Smooth muscle cell (in vitro differentiated cells): Measurements from ENCODE around the gene NR2C2AP. TPM values are rescaled to one million over a fixed set of nuclear protein-coding genes. Genes with fewer than 3 reads are reported as not detected.
A peak's percentile ranks its signal among the peaks of the same experiment; 100 is the strongest.

Experiments
- DNase-seq: peaks from one replicate; lab custom pipeline; 2025; ENCODE audit not compliant: unreplicated experiment; lab: John Stamatoyannopoulos, UW
- H2AFZ ChIP-seq: fragments of 200-600 bp; sonication (generic); 2 replicates; pipeline ENCODE4 v1.6.0; 2016; ENCODE audit warnings: antibody characterized with exemption, low read depth, mild to moderate bottlenecking
- H3F3A ChIP-seq: fragments of 200-600 bp; sonication (generic); 2 replicates; pipeline ENCODE4 v1.6.0; 2017; ENCODE audit warnings: antibody characterized with exemption, low read depth
- H3K27ac ChIP-seq: fragments of 200-600 bp; sonication (generic); 2 replicates; pipeline ENCODE4 v1.5.1; 2016; ENCODE audit warnings: low read depth, mild to moderate bottlenecking
- H3K27me3 ChIP-seq: fragments of 200-600 bp; sonication (generic); 2 replicates; pipeline ENCODE4 v1.6.1; 2016; ENCODE audit warnings: low read depth, mild to moderate bottlenecking
- H3K36me3 ChIP-seq: fragments of 200-600 bp; sonication (generic); 2 replicates; pipeline ENCODE4 v1.5.1; 2016; ENCODE audit warnings: low read depth
- H3K4me1 ChIP-seq: fragments of 200-600 bp; sonication (generic); 2 replicates; pipeline ENCODE4 v1.5.1; 2016; ENCODE audit warnings: low read depth
- H3K4me2 ChIP-seq: fragments of 200-600 bp; sonication (generic); 2 replicates; pipeline ENCODE4 v1.6.0; 2016; ENCODE audit warnings: mild to moderate bottlenecking
- H3K4me3 ChIP-seq: fragments of 200-600 bp; sonication (generic); 2 replicates; pipeline ENCODE4 v1.5.1; 2016; ENCODE audit warnings: mild to moderate bottlenecking
- H3K79me2 ChIP-seq: fragments of 200-600 bp; sonication (generic); 2 replicates; pipeline ENCODE4 v1.6.0; 2016; ENCODE audit warnings: low read depth, mild to moderate bottlenecking
- H3K9ac ChIP-seq: fragments of 200-600 bp; sonication (generic); 2 replicates; pipeline ENCODE4 v1.6.0; 2016; ENCODE audit warnings: low read depth
- H3K9me3 ChIP-seq: fragments of 200-600 bp; sonication (generic); replicated peaks from 2 replicates; pipeline ENCODE4 v1.5.1; 2016; ENCODE audit warnings: low read depth
- H4K20me1 ChIP-seq: fragments of 200-600 bp; sonication (generic); 2 replicates; pipeline ENCODE4 v1.6.0; 2016; ENCODE audit warnings: low read depth
- WGBS: methylation state at CpG from one replicate; pipeline ENCODE4 v1.1.7; 2016; ENCODE audit warnings: low lambda C conversion rate; 5-methylcytosine and 5-hydroxymethylcytosine counted together
- polyA plus RNA-seq: library from polyadenylated mRNA; unstranded; fragments of >200 nt; fragmentation: Nextera tagmentation; extraction: Ambion mirVana; gene quantifications from 2 replicates; pipeline ENCODE4 v1.2.1, GENCODE V29; 2016
- total RNA-seq: library from RNA; depleted of rRNA; stranded (reverse); fragments of >200 nt; gene quantifications from 2 replicates; pipeline ENCODE4 v1.2.3, GENCODE V29; 2014
- TF ChIP-seq, protein P1 (sequence below): fragments of 200-600 bp; sonication (generic); IDR thresholded peaks from 2 replicates; pipeline ENCODE4 v1.5.1; 2017; ENCODE audit warnings: borderline replicate concordance, mild to moderate bottlenecking, antibody characterized with exemption; ENCODE audit not compliant: insufficient read depth, poor library complexity, severe bottlenecking

Gene NR2C2AP
- total and polyA plus RNA-seq, 2 experiments from 2014 or later: 6.9 to 10.5 TPM

DNA sequence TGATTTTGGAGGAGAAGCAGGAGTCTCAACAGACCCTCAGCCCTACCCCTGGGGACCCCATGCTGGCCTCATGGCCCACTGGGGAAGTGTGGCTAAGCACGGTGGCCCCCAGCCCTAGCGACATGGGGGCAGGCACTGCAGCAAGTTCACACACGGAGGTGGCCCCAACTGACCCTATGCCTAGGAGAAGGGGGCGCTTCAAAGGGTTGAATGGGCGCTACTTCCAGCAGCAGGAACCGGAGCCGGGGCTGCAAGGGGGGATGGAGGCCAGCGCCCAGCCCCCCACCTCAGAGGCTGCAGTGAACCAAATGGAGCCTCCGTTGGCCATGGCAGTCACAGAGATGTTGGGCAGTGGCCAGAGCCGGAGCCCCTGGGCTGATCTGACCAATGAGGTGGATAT, 23.4 kb upstream of the NR2C2AP start:
- Histone ChIP-seq H3K9me3 (no peaks in the 10 kb centered on the region), H3K4me3 (no peak overlapping the region), H3K4me1 (no peaks in the 10 kb centered on the region), H3K36me3 (no peaks in the 10 kb centered on the region), H3F3A (no peaks in the 10 kb centered on the region), H3K9ac (no peak overlapping the region), H3K79me2 (no peaks in the 10 kb centered on the region), H2AFZ (no peak overlapping the region), H4K20me1 (no peaks in the 10 kb centered on the region), H3K4me2 (no peak overlapping the region), H3K27ac (no peak overlapping the region), H3K27me3 (peaks cover 56% of the 10 kb centered on the region)
- TF ChIP-seq, protein P1, sequence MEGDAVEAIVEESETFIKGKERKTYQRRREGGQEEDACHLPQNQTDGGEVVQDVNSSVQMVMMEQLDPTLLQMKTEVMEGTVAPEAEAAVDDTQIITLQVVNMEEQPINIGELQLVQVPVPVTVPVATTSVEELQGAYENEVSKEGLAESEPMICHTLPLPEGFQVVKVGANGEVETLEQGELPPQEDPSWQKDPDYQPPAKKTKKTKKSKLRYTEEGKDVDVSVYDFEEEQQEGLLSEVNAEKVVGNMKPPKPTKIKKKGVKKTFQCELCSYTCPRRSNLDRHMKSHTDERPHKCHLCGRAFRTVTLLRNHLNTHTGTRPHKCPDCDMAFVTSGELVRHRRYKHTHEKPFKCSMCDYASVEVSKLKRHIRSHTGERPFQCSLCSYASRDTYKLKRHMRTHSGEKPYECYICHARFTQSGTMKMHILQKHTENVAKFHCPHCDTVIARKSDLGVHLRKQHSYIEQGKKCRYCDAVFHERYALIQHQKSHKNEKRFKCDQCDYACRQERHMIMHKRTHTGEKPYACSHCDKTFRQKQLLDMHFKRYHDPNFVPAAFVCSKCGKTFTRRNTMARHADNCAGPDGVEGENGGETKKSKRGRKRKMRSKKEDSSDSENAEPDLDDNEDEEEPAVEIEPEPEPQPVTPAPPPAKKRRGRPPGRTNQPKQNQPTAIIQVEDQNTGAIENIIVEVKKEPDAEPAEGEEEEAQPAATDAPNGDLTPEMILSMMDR: no peak
- 85% methylated on average over 10 of the region's 10 CpGs for WGBS
- DNase-seq: no peak

DNA sequence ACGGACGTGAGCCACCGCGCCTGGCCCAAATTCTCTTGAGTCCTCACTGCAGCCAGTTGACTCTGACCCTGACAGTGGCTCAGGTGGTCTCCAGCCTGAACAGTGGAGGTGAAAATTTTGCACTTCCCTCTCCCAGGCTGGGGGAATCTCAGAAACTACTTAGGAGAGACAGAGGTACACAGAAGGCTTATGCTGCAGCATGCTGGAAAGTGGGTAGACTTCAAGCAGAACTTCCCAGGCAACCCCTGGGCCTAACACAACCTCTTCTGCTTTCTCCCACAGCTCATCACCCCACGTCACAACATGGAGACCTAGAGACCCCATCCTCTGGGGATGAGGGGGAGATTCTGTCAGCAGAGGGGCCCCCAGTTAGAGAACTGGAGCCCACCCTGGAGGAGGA, 23.0 kb upstream of the NR2C2AP start:
- Histone ChIP-seq H3K4me1 (no peaks in the 10 kb centered on the region), H2AFZ (no peak overlapping the region), H3K4me3 (no peak overlapping the region), H4K20me1 (no peaks in the 10 kb centered on the region), H3K27ac (no peak overlapping the region), H3K27me3 (peaks cover 56% of the 10 kb centered on the region), H3F3A (no peaks in the 10 kb centered on the region), H3K79me2 (no peaks in the 10 kb centered on the region), H3K9me3 (no peaks in the 10 kb centered on the region), H3K9ac (no peak overlapping the region), H3K4me2 (no peak overlapping the region), H3K36me3 (no peaks in the 10 kb centered on the region)
- WGBS: 90% methylated on average over 5 of the region's 5 CpGs
- DNase-seq: no peak
- TF ChIP-seq, protein P1: no peak

DNA sequence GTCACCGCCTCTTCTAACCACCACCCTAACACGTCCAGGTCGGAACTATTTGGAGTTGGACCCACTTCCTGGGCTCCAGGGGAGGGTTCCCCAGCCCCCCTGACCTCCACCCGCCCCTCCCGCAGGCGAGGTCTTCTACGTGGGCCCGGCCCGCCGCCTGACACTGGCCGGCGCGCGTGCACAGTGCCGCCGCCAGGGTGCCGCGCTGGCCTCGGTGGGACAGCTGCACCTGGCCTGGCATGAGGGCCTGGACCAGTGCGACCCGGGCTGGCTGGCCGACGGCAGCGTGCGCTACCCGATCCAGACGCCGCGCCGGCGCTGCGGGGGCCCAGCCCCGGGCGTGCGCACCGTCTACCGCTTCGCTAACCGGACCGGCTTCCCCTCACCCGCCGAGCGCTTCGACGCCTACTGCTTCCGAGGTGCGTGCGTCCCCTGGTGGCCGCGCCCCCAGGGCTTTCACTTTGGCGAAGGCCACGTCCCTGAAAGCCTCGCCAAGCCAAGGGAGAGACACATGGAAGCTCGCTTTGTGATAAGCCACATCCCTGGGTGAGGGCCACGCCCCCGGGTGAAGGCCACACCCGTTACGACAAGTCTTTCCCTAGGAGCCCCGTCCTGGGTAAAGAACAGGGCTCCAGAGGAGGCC, 21.8 kb upstream of the NR2C2AP start:
- Histone ChIP-seq H3K4me3 (peak overlapping the region; percentile 42), H3K9ac (no peak overlapping the region), H3K36me3 (no peaks in the 10 kb centered on the region), H3K4me1 (no peaks in the 10 kb centered on the region), H3K27me3 (peaks cover 56% of the 10 kb centered on the region), H3K79me2 (no peaks in the 10 kb centered on the region), H3K4me2 (peak overlapping the region; percentile 84), H3K9me3 (no peaks in the 10 kb centered on the region), H4K20me1 (no peaks in the 10 kb centered on the region), H2AFZ (peak overlapping the region; percentile 50), H3F3A (no peaks in the 10 kb centered on the region), H3K27ac (no peak overlapping the region)
- 2% methylated on average over 59 of the region's 59 CpGs for WGBS
- TF ChIP-seq, protein P1: peak; percentile 48
- DNase-seq: peak; percentile 11

DNA sequence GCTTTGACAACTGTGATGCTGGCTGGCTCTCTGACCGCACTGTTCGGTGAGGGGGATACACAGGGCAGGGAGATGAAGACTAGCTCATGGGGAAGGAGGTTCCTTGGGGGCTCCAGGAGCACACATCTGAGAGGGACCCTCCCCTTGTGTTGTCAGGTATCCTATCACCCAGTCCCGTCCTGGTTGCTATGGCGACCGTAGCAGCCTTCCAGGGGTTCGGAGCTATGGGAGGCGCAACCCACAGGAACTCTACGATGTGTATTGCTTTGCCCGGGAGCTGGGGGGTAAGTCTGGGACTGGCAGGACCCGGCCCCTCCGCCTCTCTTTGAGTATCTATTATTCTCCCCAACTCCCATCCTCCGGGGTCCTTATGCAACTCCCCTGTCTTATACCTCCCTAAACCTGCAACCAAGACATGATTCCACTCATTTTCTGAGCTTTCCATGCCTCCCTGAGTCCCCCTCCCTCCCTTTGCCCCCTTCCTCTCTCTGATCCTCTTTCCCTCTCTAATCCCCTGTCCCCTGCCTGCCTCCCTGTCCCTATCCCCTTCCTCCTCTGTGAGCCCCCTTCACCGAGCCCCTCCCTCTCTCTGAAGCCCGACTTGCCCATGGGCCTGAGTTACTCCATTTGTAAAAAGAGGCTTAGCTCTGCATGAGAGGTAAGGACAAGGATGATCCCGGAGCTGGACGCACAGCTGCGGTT, 21.1 kb upstream of the NR2C2AP start:
- Histone ChIP-seq H3K36me3 (no peaks in the 10 kb centered on the region), H3K4me3 (peak overlapping the region; percentile 42), H3K27me3 (peaks cover 52% of the 10 kb centered on the region), H3K4me2 (peak overlapping the region; percentile 84), H3F3A (no peaks in the 10 kb centered on the region), H2AFZ (no peak overlapping the region), H3K9me3 (no peaks in the 10 kb centered on the region), H3K27ac (no peak overlapping the region), H3K4me1 (no peaks in the 10 kb centered on the region), H3K9ac (no peak overlapping the region), H4K20me1 (no peaks in the 10 kb centered on the region), H3K79me2 (no peaks in the 10 kb centered on the region)
- WGBS: 75% methylated on average over 15 of the region's 17 CpGs
- TF ChIP-seq, protein P1: no peak
- no peak for DNase-seq
